Panc1 (cell line): ENCODE measurements around the gene SPTY2D1.

ENCODE experiments used
- POLR2AphosphoS5 ChIP-seq: IDR thresholded peaks from 2 replicates; pipeline ENCODE4 v1.6.1; 2012; ENCODE audit warnings: mild to moderate bottlenecking, low read depth, low read length, moderate library complexity
- SIN3A ChIP-seq: IDR thresholded peaks from 2 replicates; pipeline ENCODE4 v1.6.1; 2012; ENCODE audit warnings: low read depth, mild to moderate bottlenecking, low read length, moderate library complexity, borderline replicate concordance; ENCODE audit not compliant: insufficient read depth
- TF ChIP-seq, protein P1 (sequence below): fragments of 450-650 bp; IDR thresholded peaks from 2 replicates; pipeline ENCODE4 v1.5.1; 2017; ENCODE audit warnings: mild to moderate bottlenecking
- TF ChIP-seq, protein P2 (sequence below), 2 experiments: IDR thresholded peaks; 2 replicates each; pipeline ENCODE4 v1.6.1; 2011 to 2012; ENCODE audit warnings: low read depth in 2 of 2, control low read depth in 1 of 2, low read length in 1 of 2, mild to moderate bottlenecking in 1 of 2, moderate library complexity in 1 of 2; ENCODE audit not compliant: insufficient read depth in 1 of 2

DNA sequence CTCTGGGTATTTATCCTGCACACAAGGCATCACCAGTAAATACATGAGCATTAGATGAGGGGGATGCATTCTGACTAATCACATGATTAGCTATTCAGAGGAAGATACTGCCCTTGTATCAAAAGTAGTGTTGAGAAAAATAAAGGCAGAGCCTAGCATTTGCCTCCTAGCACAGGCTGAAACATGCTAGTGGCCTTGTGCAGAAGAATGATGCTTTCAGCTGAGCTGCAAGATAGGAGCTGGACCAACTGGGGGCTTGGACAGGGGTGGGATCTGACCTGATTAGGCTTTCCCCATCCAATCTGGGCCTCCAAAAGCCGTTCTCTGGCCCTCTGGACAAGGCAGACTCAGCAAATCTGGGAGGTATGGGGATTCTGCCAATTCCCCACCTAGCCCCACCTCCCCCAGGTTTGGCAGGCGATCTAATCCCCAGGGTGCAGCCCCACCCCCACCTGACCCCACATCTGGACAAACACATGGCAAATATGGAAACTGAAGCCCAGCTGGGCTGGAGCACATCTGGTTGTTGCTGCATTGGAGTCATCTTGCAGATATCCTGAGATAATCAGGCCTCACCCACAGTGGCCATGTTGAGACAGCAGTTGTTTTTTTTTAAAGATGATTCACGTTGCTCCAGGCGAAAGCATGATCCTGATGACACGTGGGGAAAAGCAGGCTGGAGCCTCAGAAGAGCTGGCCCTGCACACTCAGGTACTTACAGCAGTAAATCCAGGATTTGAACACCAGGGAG is 39.0 kb downstream of the SPTY2D1 start:
- TF ChIP-seq, protein P1, sequence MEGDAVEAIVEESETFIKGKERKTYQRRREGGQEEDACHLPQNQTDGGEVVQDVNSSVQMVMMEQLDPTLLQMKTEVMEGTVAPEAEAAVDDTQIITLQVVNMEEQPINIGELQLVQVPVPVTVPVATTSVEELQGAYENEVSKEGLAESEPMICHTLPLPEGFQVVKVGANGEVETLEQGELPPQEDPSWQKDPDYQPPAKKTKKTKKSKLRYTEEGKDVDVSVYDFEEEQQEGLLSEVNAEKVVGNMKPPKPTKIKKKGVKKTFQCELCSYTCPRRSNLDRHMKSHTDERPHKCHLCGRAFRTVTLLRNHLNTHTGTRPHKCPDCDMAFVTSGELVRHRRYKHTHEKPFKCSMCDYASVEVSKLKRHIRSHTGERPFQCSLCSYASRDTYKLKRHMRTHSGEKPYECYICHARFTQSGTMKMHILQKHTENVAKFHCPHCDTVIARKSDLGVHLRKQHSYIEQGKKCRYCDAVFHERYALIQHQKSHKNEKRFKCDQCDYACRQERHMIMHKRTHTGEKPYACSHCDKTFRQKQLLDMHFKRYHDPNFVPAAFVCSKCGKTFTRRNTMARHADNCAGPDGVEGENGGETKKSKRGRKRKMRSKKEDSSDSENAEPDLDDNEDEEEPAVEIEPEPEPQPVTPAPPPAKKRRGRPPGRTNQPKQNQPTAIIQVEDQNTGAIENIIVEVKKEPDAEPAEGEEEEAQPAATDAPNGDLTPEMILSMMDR, result no peak
- TF ChIP-seq, protein P2, sequence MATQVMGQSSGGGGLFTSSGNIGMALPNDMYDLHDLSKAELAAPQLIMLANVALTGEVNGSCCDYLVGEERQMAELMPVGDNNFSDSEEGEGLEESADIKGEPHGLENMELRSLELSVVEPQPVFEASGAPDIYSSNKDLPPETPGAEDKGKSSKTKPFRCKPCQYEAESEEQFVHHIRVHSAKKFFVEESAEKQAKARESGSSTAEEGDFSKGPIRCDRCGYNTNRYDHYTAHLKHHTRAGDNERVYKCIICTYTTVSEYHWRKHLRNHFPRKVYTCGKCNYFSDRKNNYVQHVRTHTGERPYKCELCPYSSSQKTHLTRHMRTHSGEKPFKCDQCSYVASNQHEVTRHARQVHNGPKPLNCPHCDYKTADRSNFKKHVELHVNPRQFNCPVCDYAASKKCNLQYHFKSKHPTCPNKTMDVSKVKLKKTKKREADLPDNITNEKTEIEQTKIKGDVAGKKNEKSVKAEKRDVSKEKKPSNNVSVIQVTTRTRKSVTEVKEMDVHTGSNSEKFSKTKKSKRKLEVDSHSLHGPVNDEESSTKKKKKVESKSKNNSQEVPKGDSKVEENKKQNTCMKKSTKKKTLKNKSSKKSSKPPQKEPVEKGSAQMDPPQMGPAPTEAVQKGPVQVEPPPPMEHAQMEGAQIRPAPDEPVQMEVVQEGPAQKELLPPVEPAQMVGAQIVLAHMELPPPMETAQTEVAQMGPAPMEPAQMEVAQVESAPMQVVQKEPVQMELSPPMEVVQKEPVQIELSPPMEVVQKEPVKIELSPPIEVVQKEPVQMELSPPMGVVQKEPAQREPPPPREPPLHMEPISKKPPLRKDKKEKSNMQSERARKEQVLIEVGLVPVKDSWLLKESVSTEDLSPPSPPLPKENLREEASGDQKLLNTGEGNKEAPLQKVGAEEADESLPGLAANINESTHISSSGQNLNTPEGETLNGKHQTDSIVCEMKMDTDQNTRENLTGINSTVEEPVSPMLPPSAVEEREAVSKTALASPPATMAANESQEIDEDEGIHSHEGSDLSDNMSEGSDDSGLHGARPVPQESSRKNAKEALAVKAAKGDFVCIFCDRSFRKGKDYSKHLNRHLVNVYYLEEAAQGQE (IDR thresholded peaks at IDR 0.05; ENCODE audit: insufficient read depth in 1 of 2, low read depth in 2 of 2, low read length in 1 of 2), result no peak
- TF ChIP-seq POLR2AphosphoS5 (no peak), SIN3A (no peak)
